ENCODE measurements around the gene FBXW4.

The FBXW4 gene

DNA sequence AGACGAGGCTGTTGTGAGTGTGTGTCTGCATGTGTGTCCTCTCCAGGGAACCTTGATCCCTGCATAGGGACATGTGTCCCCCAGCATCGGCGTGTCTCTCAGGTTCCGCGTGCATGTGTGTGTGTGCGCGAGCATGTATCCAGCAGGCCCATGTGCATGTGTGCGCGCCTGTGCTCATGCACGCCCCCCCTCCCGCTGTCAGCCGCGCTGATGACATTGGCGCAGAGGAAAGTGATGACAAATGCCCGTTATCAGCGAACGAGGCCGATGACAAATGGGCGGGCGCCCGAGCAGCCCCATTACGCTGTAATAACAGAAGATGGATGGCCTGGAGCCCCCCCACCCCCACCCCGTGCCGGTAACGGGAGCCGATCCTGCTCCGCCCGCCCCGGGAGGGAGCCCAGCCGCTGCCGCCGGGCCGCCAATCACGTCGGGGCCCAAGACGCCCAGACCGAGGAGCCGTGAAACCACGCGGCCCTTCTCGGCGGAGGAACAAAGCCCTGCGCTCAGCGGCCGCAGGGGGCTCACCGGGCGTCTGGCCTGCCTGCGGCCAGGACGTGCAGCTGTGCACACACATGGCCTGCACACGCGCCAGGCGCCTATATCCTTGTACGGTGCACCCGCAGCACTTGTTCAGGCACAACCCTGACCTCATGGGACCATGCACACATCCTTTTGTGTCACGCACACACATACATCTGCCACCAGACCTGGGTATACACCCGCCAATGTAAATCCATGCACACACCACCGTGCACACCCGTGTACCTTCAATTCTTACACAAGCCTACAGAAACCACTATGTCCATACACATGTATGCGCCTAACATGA, 128.4 kb downstream of the FBXW4 start:
- DNase-seq = peak in 3 of 4 experiments; percentile 18 to 41 (median 25)

DNA sequence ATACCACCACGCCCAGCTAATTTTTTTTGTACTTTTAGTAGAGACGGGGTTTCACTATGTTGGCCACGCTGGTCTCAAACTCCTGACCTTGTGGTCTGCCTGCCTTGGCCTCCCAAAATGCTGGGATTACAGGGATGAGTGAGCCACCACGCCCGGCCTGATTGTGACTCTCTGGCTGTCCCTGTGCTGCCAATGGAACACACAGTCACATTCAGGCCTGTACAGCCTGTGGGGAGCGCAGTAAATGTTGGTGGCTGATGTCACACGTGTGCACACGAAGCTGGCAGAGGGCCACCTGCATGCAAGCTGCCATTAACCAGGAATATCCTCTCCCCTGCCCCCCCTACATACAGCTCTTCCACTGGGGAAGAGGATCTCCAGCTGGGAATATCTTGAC, 129.0 kb downstream of the FBXW4 start:
- no peak for DNase-seq

DNA sequence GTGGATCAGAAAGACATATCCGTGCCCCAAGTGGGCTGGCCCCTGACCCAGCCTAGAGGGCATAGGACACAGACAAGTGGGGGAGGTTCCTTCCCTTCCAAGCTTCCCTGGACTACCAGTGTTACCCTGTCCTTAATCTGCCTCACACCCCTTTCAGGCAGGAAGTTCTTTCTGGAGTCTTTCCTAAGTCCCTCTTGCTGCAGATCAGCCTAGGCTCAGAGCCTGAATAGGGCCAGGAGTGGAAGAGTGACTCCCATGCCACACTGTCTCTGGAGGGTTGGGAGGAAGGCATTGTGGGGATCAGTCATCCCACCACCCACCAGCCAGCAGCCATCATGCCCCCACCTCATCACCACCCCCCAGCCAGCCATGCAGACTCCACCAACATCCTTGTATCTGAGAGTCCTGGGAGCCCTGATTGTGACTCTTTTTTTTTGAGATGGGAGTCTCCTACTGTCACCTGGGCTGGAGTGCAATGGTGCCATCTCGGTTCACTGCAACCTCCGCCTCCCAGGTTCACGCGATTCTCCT, 129.5 kb downstream of the FBXW4 start:
- no peak for DNase-seq

DNA sequence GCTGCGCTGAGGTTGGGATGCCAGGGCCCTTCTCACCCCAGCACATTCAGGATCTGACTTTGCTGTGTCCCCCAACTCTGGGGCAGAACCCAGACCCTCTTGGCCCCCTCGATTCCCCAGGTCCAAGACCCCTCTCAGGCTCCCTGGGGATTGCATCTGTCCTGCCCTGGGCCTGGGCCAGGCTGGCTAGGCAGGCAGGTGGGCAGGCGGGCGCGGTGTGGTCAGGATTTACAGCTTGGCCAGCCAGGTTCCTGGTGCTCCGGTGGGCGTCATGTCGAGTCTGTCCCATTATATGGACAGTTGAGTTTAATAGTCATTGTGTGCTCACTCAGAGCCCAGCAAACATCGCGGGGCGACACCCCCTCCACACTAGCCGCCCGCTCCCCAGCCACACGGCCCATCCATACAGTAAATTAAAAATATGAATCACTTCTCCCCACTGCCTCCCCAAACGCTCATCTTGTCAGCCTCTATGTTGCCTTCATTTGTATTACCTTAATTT, 130.4 kb downstream of the FBXW4 start:
- no peak for DNase-seq

- no peak for DNase-seq
These were observed 131.4 kb downstream of the FBXW4 start for GRCh38 chr10:101563497-101564040.

- no peak for DNase-seq
These were observed 132.0 kb downstream of the FBXW4 start for GRCh38 chr10:101563007-101563406.

- no peak for DNase-seq
These were observed 132.7 kb downstream of the FBXW4 start for GRCh38 chr10:101562231-101562630.

DNA sequence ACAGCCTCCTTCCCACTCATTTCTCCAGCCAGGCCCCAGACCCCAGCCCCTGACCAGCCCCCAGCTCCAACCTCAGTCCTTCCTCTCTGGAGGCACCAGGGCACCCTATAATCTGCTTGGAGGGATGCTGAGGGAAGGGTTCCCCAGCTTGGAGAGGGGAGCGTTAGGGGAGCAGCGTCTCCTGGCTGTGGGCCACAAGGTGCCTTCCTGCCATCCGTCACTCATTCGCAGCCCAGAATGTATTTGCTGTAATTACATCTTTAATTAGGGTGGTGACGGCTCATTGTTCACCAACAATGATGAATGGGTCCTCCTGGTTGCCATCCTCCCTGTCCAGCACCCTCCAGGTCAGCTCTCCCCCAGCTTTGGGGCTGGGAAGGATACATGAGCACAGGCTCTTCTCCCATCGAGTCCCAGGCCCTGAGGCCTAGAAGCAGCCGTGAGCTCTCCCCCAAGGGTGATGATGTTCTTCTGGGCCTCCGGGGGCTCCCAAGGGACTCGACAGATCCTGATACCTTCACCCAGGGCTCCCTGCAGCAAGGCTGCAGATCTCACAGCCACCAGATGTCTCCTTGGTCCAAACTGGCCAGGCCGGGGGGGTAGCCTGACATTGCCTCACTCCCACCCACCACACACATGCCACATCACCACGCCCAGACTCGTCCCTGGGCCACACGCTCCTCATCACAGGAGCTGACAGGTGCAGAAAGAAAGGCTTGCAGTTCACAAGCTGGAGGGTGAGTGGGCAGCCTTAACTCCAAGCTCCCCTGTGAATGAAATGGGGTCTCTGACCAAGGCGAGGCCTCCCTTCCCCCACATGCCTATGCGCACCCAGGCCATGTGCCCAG, 133.7 kb downstream of the FBXW4 start:
- DNase-seq = no peak

All from suppressor macrophage (primary cell).